Parathyroid adenoma (tissue), 2 donors: ENCODE data around the gene SPC25.

Source experiments
- H2AFZ ChIP-seq: fragments of 300-600 bp; sonication (generic); one replicate; pipeline ENCODE4 v1.7.0; 2017; ENCODE audit warnings: antibody characterized with exemption, mild to moderate bottlenecking
- H3K27ac ChIP-seq: fragments of 300-600 bp; sonication (generic); one replicate; pipeline ENCODE4 v1.7.0; 2017
- H3K27me3 ChIP-seq: fragments of 300-600 bp; sonication (generic); one replicate; pipeline ENCODE4 v1.7.0; 2017; ENCODE audit warnings: low read length; ENCODE audit not compliant: control insufficient read depth, insufficient read depth
- H3K36me3 ChIP-seq: fragments of 300-600 bp; sonication (generic); one replicate; pipeline ENCODE4 v1.7.0; 2017; ENCODE audit warnings: low read length; ENCODE audit not compliant: control insufficient read depth, insufficient read depth
- H3K4me1 ChIP-seq: fragments of 300-600 bp; sonication (generic); one replicate; pipeline ENCODE4 v1.7.0; 2017; ENCODE audit warnings: control low read depth
- H3K4me2 ChIP-seq: fragments of 300-600 bp; sonication (generic); one replicate; pipeline ENCODE4 v1.7.0; 2017; ENCODE audit warnings: low read length
- H3K4me3 ChIP-seq: fragments of 300-600 bp; sonication (generic); one replicate; pipeline ENCODE4 v1.7.0; 2017; ENCODE audit warnings: low read depth, low read length
- H3K79me2 ChIP-seq: fragments of 300-600 bp; sonication (generic); one replicate; pipeline ENCODE4 v1.7.0; 2017; ENCODE audit warnings: control low read depth
- H3K9ac ChIP-seq: fragments of 300-600 bp; sonication (generic); one replicate; pipeline ENCODE4 v1.7.0; 2017; ENCODE audit warnings: mild to moderate bottlenecking
- H3K9me3 ChIP-seq: fragments of 300-600 bp; sonication (generic); one replicate; pipeline ENCODE4 v1.7.0; 2017; ENCODE audit warnings: low read length; ENCODE audit not compliant: control insufficient read depth
- TF ChIP-seq, protein P1 (sequence below): fragments of 300-600 bp; sonication (generic); IDR thresholded peaks from one replicate; pipeline ENCODE4 v1.7.0; 2017; ENCODE audit warnings: antibody characterized with exemption, mild to moderate bottlenecking
- donor health status: primary hyperparathyroidism.

Gene SPC25

DNA sequence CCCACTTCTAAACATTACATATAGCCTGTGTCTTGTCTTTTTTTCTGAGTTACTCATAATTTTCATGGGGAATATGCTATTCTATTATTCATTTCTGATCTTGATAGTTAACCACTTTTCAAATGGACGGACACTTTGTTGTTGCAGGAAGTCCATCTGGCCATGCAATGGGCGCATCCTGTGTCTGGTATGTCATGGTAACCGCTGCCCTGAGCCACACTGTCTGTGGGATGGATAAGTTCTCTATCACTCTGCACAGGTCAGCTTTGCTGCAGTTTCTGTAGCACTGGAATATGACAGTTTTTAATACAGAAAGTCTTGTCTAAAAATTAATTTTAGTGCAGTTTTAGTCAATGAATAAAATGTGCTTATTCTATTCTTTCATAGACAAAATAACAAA is 14.1 kb upstream of the SPC25 start:
- no peaks in the 10 kb centered on the region for H3K79me2 ChIP-seq
- H3K4me3 ChIP-seq = no peak overlapping the region
- no peak overlapping the region for H3K4me2 ChIP-seq
- H3K9ac ChIP-seq = no peak overlapping the region
- no peak overlapping the region for H3K27ac ChIP-seq
- TF ChIP-seq, protein P1, sequence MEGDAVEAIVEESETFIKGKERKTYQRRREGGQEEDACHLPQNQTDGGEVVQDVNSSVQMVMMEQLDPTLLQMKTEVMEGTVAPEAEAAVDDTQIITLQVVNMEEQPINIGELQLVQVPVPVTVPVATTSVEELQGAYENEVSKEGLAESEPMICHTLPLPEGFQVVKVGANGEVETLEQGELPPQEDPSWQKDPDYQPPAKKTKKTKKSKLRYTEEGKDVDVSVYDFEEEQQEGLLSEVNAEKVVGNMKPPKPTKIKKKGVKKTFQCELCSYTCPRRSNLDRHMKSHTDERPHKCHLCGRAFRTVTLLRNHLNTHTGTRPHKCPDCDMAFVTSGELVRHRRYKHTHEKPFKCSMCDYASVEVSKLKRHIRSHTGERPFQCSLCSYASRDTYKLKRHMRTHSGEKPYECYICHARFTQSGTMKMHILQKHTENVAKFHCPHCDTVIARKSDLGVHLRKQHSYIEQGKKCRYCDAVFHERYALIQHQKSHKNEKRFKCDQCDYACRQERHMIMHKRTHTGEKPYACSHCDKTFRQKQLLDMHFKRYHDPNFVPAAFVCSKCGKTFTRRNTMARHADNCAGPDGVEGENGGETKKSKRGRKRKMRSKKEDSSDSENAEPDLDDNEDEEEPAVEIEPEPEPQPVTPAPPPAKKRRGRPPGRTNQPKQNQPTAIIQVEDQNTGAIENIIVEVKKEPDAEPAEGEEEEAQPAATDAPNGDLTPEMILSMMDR = no peak
- no peaks in the 10 kb centered on the region for H3K4me1 ChIP-seq
- no peaks in the 10 kb centered on the region for H3K27me3 ChIP-seq
- H3K36me3 ChIP-seq = no peaks in the 10 kb centered on the region
- H2AFZ ChIP-seq = no peak overlapping the region
- no peaks in the 10 kb centered on the region for H3K9me3 ChIP-seq

DNA sequence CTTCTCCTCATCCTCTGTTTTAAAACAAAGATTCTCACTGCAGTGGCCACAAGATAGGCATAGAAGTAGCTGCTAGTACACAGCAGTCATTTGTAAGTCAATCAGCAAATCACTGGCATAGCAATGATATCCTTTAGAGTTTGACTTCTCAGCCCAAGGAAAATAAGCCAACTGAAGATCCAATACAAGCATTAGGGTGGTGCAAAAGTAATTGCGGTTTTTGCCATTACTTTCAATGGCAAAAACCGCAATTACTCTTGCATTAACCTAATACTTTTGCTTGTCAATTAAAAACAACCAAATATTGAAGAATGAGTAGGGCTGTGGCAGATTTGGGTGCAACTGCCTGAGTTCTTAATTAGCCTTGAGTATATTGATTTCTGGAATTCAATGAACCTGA is 13.7 kb upstream of the SPC25 start:
- H3K79me2 ChIP-seq = no peaks in the 10 kb centered on the region
- no peaks in the 10 kb centered on the region for H3K36me3 ChIP-seq
- TF ChIP-seq, protein P1 = no peak
- H3K27me3 ChIP-seq = no peaks in the 10 kb centered on the region
- H2AFZ ChIP-seq = no peak overlapping the region
- H3K4me1 ChIP-seq = no peaks in the 10 kb centered on the region
- no peaks in the 10 kb centered on the region for H3K9me3 ChIP-seq
- H3K4me2 ChIP-seq = no peak overlapping the region
- H3K4me3 ChIP-seq = no peak overlapping the region
- no peak overlapping the region for H3K27ac ChIP-seq
- no peak overlapping the region for H3K9ac ChIP-seq

DNA sequence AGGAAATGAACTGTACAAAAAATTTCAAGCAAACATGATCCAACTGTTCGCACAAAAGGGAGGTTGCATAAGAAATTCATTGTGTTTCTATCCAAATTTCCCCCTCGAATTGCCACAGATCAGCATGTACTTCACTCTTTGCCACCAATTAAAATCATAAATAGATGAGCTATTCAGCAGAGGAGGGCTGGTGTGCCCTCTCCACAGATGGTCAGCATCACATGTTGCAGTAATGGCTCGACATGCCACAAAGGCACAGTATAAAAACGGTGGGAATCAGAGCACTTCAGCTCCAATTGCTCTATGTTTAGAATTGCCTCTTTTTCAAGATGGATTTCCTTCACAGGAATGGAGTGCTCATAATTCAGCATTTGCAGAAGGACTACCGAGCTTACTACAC is 10.8 kb upstream of the SPC25 start, which contains the start of gene G6PC2:
TSS of gene G6PC2 (plus strand) at position 289 of the 400 bp plus-strand sequence. CDS start at position 330, 41 bp downstream.
- no peak within 1 kb of the TSS for H3K9ac ChIP-seq
- no peak within 1 kb of the TSS for H3K27ac ChIP-seq
- no peak within 1 kb of the TSS for H2AFZ ChIP-seq
- no peaks in the 10 kb centered on the region for H3K79me2 ChIP-seq
- no peak within 1 kb of the TSS for H3K4me2 ChIP-seq
- H3K27me3 ChIP-seq = no peaks in the 10 kb centered on the region
- H3K4me3 ChIP-seq = no peak within 1 kb of the TSS
- no peaks in the 10 kb centered on the region for H3K9me3 ChIP-seq
- H3K36me3 ChIP-seq = no peaks in the 10 kb centered on the region
- no peaks in the 10 kb centered on the region for H3K4me1 ChIP-seq
- TF ChIP-seq, protein P1 = no peak

DNA sequence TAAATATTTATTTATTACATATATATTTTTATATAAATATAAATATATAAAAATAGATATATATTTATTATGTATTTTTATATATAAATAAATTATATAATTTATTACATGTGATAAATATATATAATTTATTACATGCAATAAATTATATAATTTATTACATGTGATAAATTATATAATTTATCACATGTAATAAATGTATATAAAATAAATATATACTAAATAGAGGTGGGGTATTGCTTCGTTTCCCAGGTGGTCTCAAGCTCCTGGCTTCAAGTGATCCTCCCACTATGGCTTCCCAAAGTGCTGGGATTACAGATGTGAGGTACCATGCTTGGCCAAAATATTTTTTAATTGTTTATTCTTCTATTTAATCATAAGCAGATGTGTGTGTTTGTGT is 7.2 kb upstream of the SPC25 start:
- Histone ChIP-seq H3K9me3 (no peaks in the 10 kb centered on the region), H3K4me3 (no peak overlapping the region), H3K79me2 (no peaks in the 10 kb centered on the region), H3K27me3 (no peaks in the 10 kb centered on the region), H3K4me2 (no peak overlapping the region), H2AFZ (no peak overlapping the region), H3K4me1 (no peaks in the 10 kb centered on the region), H3K27ac (no peak overlapping the region), H3K9ac (no peak overlapping the region), H3K36me3 (no peaks in the 10 kb centered on the region)
- TF ChIP-seq, protein P1 = no peak

DNA sequence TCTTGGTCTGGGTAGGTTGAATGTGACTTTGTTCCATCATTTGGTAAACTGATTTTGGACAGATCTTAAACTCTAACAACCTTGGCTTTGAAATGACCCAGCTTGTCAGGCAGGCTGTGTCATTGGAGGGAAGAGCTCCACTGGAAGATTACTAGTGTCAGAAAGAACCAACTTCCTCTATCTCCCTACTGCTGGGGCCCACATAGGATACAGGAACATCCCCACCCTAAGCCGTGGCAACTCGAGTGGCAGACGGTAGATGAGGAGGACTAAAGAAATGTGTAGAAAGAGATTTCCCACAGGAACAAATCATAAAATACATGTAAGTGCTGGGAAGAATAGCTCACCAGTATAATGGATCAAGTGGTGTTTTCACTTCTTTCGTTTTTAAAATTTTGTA is 6.6 kb upstream of the SPC25 start:
- H3K36me3 ChIP-seq = no peaks in the 10 kb centered on the region
- H2AFZ ChIP-seq = no peak overlapping the region
- H3K4me1 ChIP-seq = no peaks in the 10 kb centered on the region
- TF ChIP-seq, protein P1 = no peak
- H3K4me2 ChIP-seq = no peak overlapping the region
- no peak overlapping the region for H3K4me3 ChIP-seq
- no peak overlapping the region for H3K27ac ChIP-seq
- H3K9ac ChIP-seq = no peak overlapping the region
- no peaks in the 10 kb centered on the region for H3K27me3 ChIP-seq
- H3K79me2 ChIP-seq = no peaks in the 10 kb centered on the region
- no peaks in the 10 kb centered on the region for H3K9me3 ChIP-seq
